HepG2 (cell line): ENCODE results near the gene ORC6. TPM values are rescaled to one million over a fixed set of nuclear protein-coding genes. Genes with fewer than 3 reads are reported as not detected.
A peak's percentile ranks its signal among the peaks of the same experiment; 100 is the strongest.

Experiments
- ADNP ChIP-seq: sonication (generic); formaldehyde crosslinking; IDR thresholded peaks from 2 replicates; pipeline ENCODE4 v1.4.0; 2020; ENCODE audit warnings: missing genetic modification reagents
- ATF1 ChIP-seq: IDR thresholded peaks from 2 replicates; pipeline ENCODE4 v1.6.1; 2016; ENCODE audit warnings: mild to moderate bottlenecking, control low read depth
- E2F5 ChIP-seq: sonication (generic); formaldehyde crosslinking; conservative IDR thresholded peaks from 2 replicates; pipeline ENCODE4 v1.4.0; 2020; ENCODE audit warnings: missing genetic modification reagents
- HMGA1 ChIP-seq: sonication (generic); formaldehyde crosslinking; conservative IDR thresholded peaks from 2 replicates; pipeline ENCODE4 v1.4.0; 2020; ENCODE audit warnings: missing genetic modification reagents
- POLR2G ChIP-seq: fragments of 200-400 bp; formaldehyde crosslinking; IDR thresholded peaks from 2 replicates; pipeline ENCODE4 v1.6.1; 2018; ENCODE audit warnings: mild to moderate bottlenecking, low read depth, low read length, moderate library complexity
- RFX3 ChIP-seq: IDR thresholded peaks from 2 replicates; pipeline ENCODE4 v1.6.1; 2016; ENCODE audit warnings: missing biosample characterization, missing genetic modification reagents
- SOX6 ChIP-seq, 2 experiments: fragments of 450-650 bp in 1 of 2; sonication (generic) in 1 of 2; formaldehyde crosslinking in 1 of 2; IDR thresholded peaks; 2 replicates each; pipeline versions ENCODE4 v1.4.0 to v1.6.1; 2017 to 2020; ENCODE audit warnings: antibody characterized with exemption in 1 of 2, mild to moderate bottlenecking in 1 of 2, missing genetic modification reagents in 1 of 2
- TCF7 ChIP-seq: sonication (generic); IDR thresholded peaks from 2 replicates; pipeline ENCODE4 v1.6.1; 2016; ENCODE audit warnings: antibody characterized with exemption, low read depth
- TFE3 ChIP-seq: IDR thresholded peaks from 2 replicates; pipeline ENCODE4 v1.6.1; 2016
- TRIM22 ChIP-seq: fragments of 450-650 bp; IDR thresholded peaks from 2 replicates; pipeline ENCODE4 v1.6.1; 2017
- UBTF ChIP-seq: sonication (generic); formaldehyde crosslinking; IDR thresholded peaks from 2 replicates; pipeline ENCODE4 v1.4.0; 2020; ENCODE audit warnings: mild to moderate bottlenecking, missing genetic modification reagents
- WIZ ChIP-seq: sonication (generic); formaldehyde crosslinking; IDR thresholded peaks from 2 replicates; pipeline ENCODE4 v1.5.1; 2020; ENCODE audit warnings: mild to moderate bottlenecking, missing genetic modification reagents
- ZFAT ChIP-seq: sonication (generic); formaldehyde crosslinking; conservative IDR thresholded peaks from 2 replicates; pipeline ENCODE4 v1.8.1; 2023; ENCODE audit warnings: missing genetic modification reagents, inconsistent platforms
- ZHX1 ChIP-seq: sonication (generic); formaldehyde crosslinking; IDR thresholded peaks from 2 replicates; pipeline ENCODE4 v1.8.1; 2022; ENCODE audit warnings: low read depth, mild to moderate bottlenecking, missing genetic modification reagents
- ZNF124 ChIP-seq: sonication (generic); formaldehyde crosslinking; IDR thresholded peaks from 2 replicates; pipeline ENCODE4 v1.4.0; 2020; ENCODE audit warnings: missing genetic modification reagents
- ZNF326 ChIP-seq: sonication (generic); formaldehyde crosslinking; IDR thresholded peaks from 2 replicates; pipeline ENCODE4 v1.4.0; 2020; ENCODE audit warnings: missing genetic modification reagents, borderline replicate concordance
- ZNF350 ChIP-seq: sonication (generic); formaldehyde crosslinking; IDR thresholded peaks from 2 replicates; pipeline ENCODE4 v1.4.0; 2020; ENCODE audit warnings: mild to moderate bottlenecking, low read depth, missing genetic modification reagents, borderline replicate concordance
- ZNF614 ChIP-seq: IDR thresholded peaks from 2 replicates; pipeline ENCODE4 v1.6.1; 2018; ENCODE audit warnings: missing biosample characterization, missing genetic modification reagents, inconsistent platforms, borderline replicate concordance
- ZNF660 ChIP-seq: sonication (generic); formaldehyde crosslinking; IDR thresholded peaks from 2 replicates; pipeline ENCODE4 v1.5.1; 2020; ENCODE audit warnings: mild to moderate bottlenecking, low read depth, missing genetic modification reagents, borderline replicate concordance
- polyA plus RNA-seq, 8 experiments: library from polyadenylated mRNA; depleted of rRNA in 3 of 8; stranded (reverse) in 7 of 8; unstranded in 1 of 8; fragments of >200 nt; fragmentation: Illumina TruSeq in 4 of 8; extraction: Trizol in 4 of 8; gene quantifications; 2 replicates each; pipeline versions ENCODE4 v1.2.1 to v1.2.3, GENCODE V29; 2011 to 2016; ENCODE audit warnings: low read depth in 4 of 8, missing spikeins in 1 of 8, mixed read lengths in 1 of 8; ENCODE audit not compliant: insufficient read depth in 1 of 8
- total RNA-seq, 5 experiments: library from RNA; depleted of rRNA; stranded (reverse); fragments of >200 nt; fragmentation: Illumina TruSeq; extraction: Trizol; gene quantifications; 2 replicates each; pipeline ENCODE4 v1.2.3, GENCODE V29; 2016; ENCODE audit warnings: low read depth in 1 of 5

ORC6 gene
- total and polyA plus RNA-seq, 2 of the 13 experiments (the other 11 are each of a cell fraction or from before 2014, with no cell fraction given): 34.2 to 69.8 TPM

- TF ChIP-seq ZFAT (CRISPR knock-in tag) (no peak), ZNF124 (CRISPR knock-in tag) (0 out of 2 replicates have a peak, but pooled peaks have one; percentile 18), ADNP (CRISPR knock-in tag) (no peak), ZHX1 (CRISPR knock-in tag) (peak; percentile 15; the same call in 1 of the 2 replicates), POLR2G (peak; percentile 76), TFE3 (CRISPR knock-in tag) (peak; percentile 24), HMGA1 (CRISPR knock-in tag) (no peak), TRIM22 (no peak), ZNF350 (CRISPR knock-in tag) (no peak; the same call in 1 of the 2 replicates), UBTF (CRISPR knock-in tag) (no peak; the same call in 1 of the 2 replicates), TCF7 (no peak), ZNF660 (CRISPR knock-in tag) (no peak), RFX3 (no peak), ZNF326 (CRISPR knock-in tag) (no peak), ZNF614 (peak; percentile 6; the same call in 1 of the 2 replicates), SOX6 (IDR thresholded peaks at IDR 0.05) (no peak), SOX6 (CRISPR knock-in tag; IDR thresholded peaks at IDR 0.05) (no peak), ATF1 (CRISPR knock-in tag) (no peak), E2F5 (peak; percentile 97), WIZ (CRISPR knock-in tag) (no peak)
These were observed at the start of gene ORC6 (continued) for GRCh38 chr16:46689365-46690280.
